ENCODE measurements around the gene ERBB4. TPM values are rescaled to one million over a fixed set of nuclear protein-coding genes. Genes with fewer than 3 reads are reported as not detected.
"Not testable (repeated sequence)": the region's sequence is repeated elsewhere in the genome, so short reads cannot be mapped to it uniquely, and the experiment has no call there.

ERBB4 gene
- total RNA-seq, 4 donors from 2014 or later = 5.5 to 21.0 (median 18.3) TPM

DNA sequence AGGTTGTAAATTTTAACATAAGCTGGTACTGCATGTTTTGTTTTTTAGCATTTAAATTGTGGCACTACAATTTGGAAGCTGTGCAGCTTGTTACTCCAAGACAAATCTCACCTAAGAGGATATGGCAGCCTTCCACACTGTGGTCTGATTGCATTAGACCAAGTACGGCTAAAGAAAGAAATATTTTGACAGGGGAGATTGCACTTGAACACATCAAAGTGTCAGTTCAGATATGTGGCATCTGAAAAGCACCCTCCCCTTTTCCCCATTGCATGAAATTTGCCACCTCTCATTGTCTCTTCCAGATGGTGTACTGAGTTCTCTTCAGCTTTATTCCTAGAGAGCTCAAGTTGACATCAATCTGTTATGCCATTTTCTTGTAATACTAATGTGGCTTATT lies 295.9 kb downstream of the ERBB4 start:
- intact Hi-C loops (cut with DNase I) = no loop called here
- 19 to 33% methylated on average over 1 of the region's 1 CpG for WGBS, 2 donors

DNA sequence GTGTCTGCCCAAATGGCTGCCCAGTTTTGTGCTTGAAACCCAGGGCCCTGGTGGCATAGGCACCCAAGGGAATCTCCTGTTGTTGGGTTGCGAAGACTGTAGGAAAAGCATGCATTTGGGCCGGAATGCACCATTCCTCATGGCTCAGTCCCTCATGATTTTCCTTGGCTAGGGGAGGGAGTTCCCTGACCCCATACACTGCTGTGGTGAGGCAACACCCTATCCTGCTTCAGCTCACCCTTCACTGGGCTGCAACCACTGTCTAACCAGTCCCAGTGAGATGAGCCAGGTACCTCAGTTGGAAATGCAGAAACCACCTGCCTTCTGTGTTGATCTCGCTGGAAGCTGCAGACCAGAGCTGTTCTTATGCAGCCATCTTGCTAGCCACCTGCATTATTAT lies 300.4 kb downstream of the ERBB4 start:
- H3K36me3 ChIP-seq = not testable (repeated sequence)

More for the DNA sequence above, 295.9 kb downstream of the ERBB4 start:
- H3K4me3 ChIP-seq (replicated peaks in 1 of 3) = no peak overlapping the region
- TF ChIP-seq POLR2A (IDR thresholded peaks at IDR 0.05) (no peak), CTCF (IDR thresholded peaks at IDR 0.05) (no peak)
- H3K27me3 ChIP-seq = no peaks in the 10 kb centered on the region
- H3K36me3 ChIP-seq = no peaks in the 10 kb centered on the region
- peak in 1 of 2 donors; percentile 5 for DNase-seq
- no peaks in the 10 kb centered on the region for H3K9me3 ChIP-seq
- H3K27ac ChIP-seq = no peak overlapping the region
- peaks cover 0 to 6% of the 10 kb centered on the region in 2 donors for H3K4me1 ChIP-seq

GRCh38 chr2:212237350-212238095 lies 301.1 kb downstream of the ERBB4 start:
- peaks cover 0 to 11% of the 10 kb centered on the region in 2 donors for H3K4me1 ChIP-seq
- WGBS, 2 donors = 23 to 28% methylated on average over 11 to 13 of the region's 13 CpGs
- TF ChIP-seq POLR2A (IDR thresholded peaks at IDR 0.05) (no peak), CTCF (IDR thresholded peaks at IDR 0.05) (no peak)
- no peaks in the 10 kb centered on the region for H3K27me3 ChIP-seq
- no peak overlapping the region for H3K4me3 ChIP-seq (replicated peaks in 1 of 3)
- DNase-seq = peak; percentile 90 to 92
- H3K36me3 ChIP-seq = no peaks in the 10 kb centered on the region
- no peaks in the 10 kb centered on the region for H3K9me3 ChIP-seq
- intact Hi-C loops (cut with DNase I) = no loop called here
- no peak overlapping the region for H3K27ac ChIP-seq

More for the DNA sequence above, 300.4 kb downstream of the ERBB4 start:
- peaks cover 0 to 11% of the 10 kb centered on the region in 2 donors for H3K4me1 ChIP-seq
- DNase-seq; H3K27me3 ChIP-seq; H3K27ac ChIP-seq; intact Hi-C loops (cut with DNase I); H3K4me3 ChIP-seq (replicated peaks in 1 of 3); H3K9me3 ChIP-seq: not testable (repeated sequence)
- 71 to 93% methylated on average over 3 of the region's 3 CpGs for WGBS, 2 donors

DNA sequence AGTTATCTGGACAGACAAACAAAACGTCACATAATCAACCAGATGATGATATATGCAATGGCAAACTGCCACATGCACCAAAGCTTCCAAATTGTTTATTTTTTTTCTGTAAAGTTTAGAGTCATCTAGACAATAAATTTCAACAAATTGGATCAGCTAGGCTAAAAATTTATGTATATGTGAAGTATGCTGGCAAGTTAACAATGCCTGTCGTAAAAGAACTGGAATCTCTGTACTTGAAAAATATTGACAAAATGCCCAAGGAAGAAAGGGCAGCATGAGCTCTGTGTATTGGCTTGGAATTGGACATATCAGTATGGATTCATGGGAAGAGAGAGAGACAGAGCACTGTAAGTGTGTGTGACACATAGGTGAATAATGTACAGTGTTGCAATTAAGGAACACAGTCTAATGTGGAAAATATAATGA lies 309.8 kb downstream of the ERBB4 start:
- Histone ChIP-seq H3K9me3 (no peaks in the 10 kb centered on the region), H3K36me3 (no peaks in the 10 kb centered on the region), H3K27me3 (no peaks in the 10 kb centered on the region), H3K27ac (no peak overlapping the region), H3K4me1 (no peaks in the 10 kb centered on the region), H3K4me3 (replicated peaks in 1 of 3) (no peak overlapping the region)
- DNase-seq = no peak
- intact Hi-C loops (cut with DNase I) = no loop called here
- no peak for TF ChIP-seq CTCF (IDR thresholded peaks at IDR 0.05)
- WGBS, 2 donors = 36 to 75% methylated on average over 2 of the region's 2 CpGs

DNA sequence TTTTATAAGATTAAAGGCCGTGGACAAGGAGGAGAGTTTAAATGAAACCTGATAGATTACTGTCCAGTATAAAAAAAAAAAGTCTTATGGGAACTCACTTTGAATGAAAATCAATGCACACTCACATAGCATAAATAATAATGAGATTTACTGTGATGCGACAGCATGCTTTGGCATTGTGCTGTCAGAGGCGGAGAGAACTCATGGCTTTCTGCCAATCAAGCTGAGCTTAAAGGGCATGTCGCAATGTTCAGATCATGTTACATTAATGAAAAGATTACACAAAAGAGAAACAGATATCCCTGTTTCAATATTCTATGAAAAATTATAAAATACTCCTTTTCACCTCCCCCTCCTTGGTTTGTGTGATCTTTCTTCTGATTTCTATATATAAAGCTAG lies 310.8 kb downstream of the ERBB4 start:
- Histone ChIP-seq H3K4me3 (replicated peaks in 1 of 3) (no peak overlapping the region), H3K36me3 (no peaks in the 10 kb centered on the region), H3K27ac (no peak overlapping the region), H3K9me3 (no peaks in the 10 kb centered on the region), H3K27me3 (no peaks in the 10 kb centered on the region), H3K4me1 (no peaks in the 10 kb centered on the region)
- WGBS, 2 donors = 11 to 21% methylated on average over 4 of the region's 4 CpGs
- intact Hi-C loops (cut with DNase I) = no loop called here
- TF ChIP-seq POLR2A (IDR thresholded peaks at IDR 0.05) (no peak), CTCF (IDR thresholded peaks at IDR 0.05) (no peak)
- DNase-seq = peak; percentile 60 to 63
